Measurements from ENCODE around the gene BNC1.
A peak's percentile ranks its signal among the peaks of the same experiment; 100 is the strongest.

The BNC1 gene

DNA sequence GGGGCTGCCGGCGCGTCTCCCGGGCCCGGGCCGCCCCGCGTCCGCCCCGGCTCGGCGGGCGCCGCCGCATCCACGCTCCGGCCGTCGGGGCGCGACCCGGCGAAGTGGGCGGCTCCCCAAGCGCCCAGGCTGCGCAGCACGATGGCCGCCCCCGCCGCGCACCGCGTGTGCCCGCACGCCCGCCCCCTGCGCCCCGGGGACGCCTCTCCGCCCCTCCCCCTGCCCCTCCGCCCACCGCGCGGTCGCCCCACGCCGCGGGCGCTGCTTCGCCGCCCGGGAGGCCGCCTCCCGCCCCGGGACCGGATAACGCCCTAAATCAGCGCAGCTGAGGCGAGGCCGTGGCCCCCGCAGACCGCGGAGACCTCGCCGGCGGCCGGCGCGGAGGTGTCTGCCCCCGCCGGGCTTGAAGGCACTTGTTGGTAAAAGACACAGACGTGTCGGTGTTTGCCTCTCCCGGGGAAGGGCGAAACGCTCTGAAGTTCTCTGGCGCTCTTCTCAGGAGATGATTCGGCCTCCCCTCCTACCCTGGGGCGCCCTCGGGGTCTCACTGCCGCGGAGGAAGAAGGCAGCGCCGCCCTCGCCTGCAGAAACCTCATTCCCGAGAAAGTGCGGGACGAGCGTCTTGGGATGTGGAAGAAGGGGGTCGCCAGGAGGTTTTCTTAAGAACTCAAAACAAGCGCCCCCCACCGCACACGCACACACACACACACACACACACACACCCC lies at the start of gene BNC1:
Gene BNC1 (minus strand): TSS at position 106 of the 725 bp plus-strand sequence. CDS start 36 bp downstream, at position 70.
- DNase-seq (ENCODE audit: low read depth in 2 of 2) = no peak

- DNase-seq (ENCODE audit: low read depth in 2 of 2) = no peak
Measured at GRCh38 chr15:83327041-83327440, 42.6 kb upstream of the BNC1 start.

DNA sequence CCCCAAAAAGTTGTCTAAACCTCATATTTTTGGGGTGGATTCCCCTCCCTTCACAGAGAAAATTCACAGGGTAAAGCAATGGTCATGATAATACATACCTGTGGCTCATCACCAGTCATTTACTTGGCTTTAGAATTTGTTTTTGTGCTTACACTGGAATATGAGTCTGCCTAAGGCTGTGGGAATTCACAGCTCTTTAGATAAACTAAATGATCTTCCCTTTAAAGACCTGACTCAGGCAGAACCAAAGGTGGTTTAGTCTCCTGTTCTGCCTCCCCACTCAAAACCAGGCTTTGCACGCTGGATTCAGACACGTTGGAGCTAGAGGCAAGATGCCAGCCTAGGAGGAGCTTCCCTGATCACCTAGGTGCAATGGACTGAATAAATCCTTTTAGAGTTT lies 40.3 kb upstream of the BNC1 start:
- DNase-seq (ENCODE audit: low read depth in 2 of 2) = no peak

DNA sequence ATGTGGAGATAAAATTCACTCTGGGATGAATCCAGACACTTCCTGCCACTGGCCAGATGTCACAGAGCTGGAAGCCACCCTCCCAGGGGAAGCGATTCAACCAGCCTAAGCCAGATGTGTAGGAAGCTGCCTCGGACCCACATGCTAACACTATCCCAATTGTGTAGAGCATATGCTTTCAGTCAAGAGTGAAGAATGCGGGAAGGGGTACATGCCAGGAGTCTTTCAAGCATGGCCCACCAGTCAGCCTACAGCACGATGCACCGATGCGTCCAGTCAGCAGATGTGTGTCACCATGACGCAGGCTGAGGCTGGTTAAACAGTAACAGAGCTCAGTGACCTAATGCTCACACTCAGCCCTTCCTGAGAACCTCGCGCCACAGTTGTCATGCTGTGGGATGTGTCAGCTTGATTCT lies 38.8 kb upstream of the BNC1 start:
- peak; percentile 81 to 82 for DNase-seq (ENCODE audit: low read depth in 2 of 2)

DNA sequence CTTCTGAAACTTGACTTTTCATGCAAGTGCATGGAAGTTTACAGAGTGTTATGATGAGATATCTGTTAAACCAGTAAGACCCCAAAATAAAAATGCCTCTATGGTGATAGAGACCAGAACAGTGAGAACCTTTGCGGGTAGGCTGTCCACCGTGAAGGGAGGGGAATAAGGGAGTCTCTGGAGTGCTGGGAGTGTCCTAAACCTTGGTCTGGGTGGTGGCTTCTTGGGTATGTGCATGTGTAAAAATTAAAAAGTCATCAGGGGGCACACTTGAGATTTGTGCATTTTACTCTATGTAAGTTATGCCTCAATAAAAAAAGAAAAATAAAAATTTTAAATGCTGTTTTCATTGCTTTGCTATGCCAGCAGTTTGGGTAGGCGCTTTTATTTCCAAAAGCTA lies 38.2 kb upstream of the BNC1 start:
- no peak for DNase-seq (ENCODE audit: low read depth in 2 of 2)

DNA sequence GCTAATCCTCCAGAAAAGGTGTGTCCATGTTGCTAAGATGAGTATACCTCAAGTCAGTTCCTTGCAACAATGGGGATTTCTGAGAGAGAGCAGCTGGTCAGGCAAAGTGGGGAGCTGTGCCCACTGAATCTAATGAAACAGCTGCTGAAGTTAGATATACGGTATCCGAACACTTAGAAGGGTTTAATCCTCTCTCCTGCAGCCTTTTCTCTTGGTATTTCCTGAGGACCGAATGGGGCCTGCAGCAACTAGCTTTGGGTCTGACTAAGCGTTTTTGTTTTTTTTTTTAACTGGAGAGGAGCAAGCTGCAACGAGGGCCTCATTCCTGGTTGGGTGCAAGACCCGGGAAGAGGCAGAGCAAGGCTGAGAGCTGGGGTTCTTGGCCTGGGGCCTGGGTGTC lies 37.6 kb upstream of the BNC1 start:
- no peak for DNase-seq (ENCODE audit: low read depth in 2 of 2)

GRCh38 chr15:83320844-83321243 lies 36.4 kb upstream of the BNC1 start:
- no peak for DNase-seq (ENCODE audit: low read depth in 2 of 2)

- DNase-seq (ENCODE audit: low read depth in 2 of 2) = peak; percentile 69
Measured at GRCh38 chr15:83320404-83320803, 35.9 kb upstream of the BNC1 start.

GRCh38 chr15:83319771-83320170 lies 35.3 kb upstream of the BNC1 start:
- DNase-seq (ENCODE audit: low read depth in 2 of 2) = no peak

GRCh38 chr15:83318861-83319415 lies 34.5 kb upstream of the BNC1 start:
- DNase-seq (ENCODE audit: low read depth in 2 of 2) = no peak

- no peak for DNase-seq (ENCODE audit: low read depth in 2 of 2)
Measured at GRCh38 chr15:83318036-83318435, 33.6 kb upstream of the BNC1 start.

- no peak for DNase-seq (ENCODE audit: low read depth in 2 of 2)
Measured at GRCh38 chr15:83312071-83312470, 27.6 kb upstream of the BNC1 start.

DNA sequence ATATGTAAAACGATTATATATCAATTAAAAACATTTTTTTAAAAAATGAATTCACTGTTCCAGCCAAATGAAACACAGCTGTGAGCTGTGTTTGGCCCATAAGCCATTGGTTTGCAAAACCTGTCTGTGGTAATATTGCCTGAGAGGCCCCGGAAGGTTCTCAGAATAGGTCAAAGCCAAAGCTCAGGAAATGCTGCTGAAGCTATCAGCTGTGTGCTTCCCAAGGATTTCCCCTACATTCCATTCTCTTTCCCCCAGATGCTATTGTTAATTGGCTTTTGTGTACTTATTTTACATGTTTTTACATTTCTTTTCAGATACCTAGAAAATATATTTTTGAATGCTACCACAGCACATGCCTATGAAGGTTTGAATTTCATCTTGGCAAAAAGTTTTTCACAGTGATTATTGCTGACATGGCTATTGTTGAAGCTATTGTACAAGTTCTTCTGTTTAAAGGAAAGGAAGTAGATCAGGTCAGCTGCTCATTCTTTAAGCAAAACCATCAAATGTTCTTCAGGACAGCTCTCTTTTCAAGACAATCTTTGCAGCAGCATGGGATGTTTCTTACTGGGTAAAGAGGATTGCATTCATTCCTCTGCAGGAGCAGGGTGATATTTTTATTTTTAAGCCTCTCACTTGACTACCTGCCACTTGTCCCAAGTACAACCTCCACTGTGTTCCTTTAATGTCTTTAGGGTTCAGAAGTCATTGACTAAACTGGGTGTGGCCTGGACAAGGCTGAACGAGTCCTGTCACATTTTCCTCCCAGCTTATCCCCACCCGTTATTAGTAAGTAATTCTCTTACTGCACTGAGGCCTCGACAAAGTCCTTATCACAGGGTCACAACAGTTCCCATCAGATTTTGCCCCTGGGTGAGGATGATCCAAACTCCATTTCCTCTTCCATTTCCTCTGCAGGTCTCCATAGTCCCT lies 26.3 kb upstream of the BNC1 start:
- no peak for DNase-seq (ENCODE audit: low read depth in 2 of 2)

- no peak for DNase-seq (ENCODE audit: low read depth in 2 of 2)
Measured at GRCh38 chr15:83308671-83309070, 24.2 kb upstream of the BNC1 start.

DNA sequence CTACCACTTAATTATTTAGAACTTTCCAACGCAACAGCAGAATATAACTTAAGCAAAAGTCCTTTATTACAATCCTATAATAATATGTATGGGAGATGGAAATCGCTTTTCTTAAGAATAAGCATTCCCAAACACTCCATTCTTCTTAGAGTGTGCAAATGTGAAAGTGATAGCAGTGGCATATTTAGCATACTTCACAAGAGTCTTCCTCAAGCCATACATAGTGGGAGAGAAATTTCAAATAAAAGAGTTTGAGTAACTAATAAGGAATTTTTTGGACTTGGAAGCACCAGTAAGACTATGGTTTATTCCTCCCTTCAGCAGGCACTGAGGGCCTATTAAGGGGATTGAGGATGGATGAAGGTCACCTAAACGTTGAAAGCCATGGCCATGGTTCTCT lies 22.1 kb upstream of the BNC1 start:
- no peak for DNase-seq (ENCODE audit: low read depth in 2 of 2)

GRCh38 chr15:83305704-83306291 lies 21.3 kb upstream of the BNC1 start:
- no peak for DNase-seq (ENCODE audit: low read depth in 2 of 2)

- DNase-seq (ENCODE audit: low read depth in 2 of 2) = no peak
Measured at GRCh38 chr15:83304861-83305703, 20.6 kb upstream of the BNC1 start.

DNA sequence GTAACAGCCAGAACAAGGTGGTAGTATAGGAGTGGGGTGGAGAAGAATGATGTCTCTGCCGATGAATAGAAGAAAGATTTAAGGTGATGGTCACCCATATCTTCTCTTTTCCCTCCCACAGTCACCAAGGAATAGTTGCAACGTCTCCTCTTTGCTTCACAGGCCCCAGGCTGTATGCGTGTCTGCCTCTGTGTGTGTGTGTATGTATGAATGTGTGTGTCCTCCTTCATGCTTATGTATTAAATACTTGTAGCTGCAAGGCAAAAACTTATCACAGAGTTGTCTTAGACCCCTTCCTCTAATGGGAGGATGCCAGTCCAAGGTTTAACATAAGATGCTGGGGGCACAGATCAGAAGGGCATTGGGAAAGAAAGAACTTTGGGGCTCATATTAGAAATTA lies 19.1 kb upstream of the BNC1 start:
- no peak for DNase-seq (ENCODE audit: low read depth in 2 of 2)

- DNase-seq (ENCODE audit: low read depth in 2 of 2) = no peak
Measured at GRCh38 chr15:83300826-83301225, 16.4 kb upstream of the BNC1 start.

DNA sequence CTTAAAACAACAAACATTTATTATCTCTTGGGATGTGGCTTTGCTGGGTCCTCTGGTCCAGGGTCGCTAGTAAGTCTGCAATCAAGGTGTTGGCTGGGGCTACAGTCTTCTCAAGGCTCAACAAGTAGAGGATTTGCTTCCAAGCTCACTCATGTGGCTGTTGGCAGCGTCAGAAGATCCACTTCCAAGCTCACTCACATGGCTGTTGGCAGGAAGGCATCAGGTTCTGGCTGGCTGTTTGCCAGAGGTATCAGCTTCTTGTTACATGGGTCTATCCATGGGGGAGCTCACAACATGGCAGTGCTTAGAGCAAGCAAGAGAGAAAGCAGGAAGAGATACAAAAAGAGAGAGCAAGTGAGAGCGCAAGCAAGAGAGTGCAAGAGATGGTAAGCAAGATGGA lies 15.0 kb upstream of the BNC1 start:
- no peak for DNase-seq (ENCODE audit: low read depth in 2 of 2)

GRCh38 chr15:83295417-83295816 lies 11.0 kb upstream of the BNC1 start:
- DNase-seq (ENCODE audit: low read depth in 2 of 2) = no peak
